ENCODE results near the gene P2RX3. TPM values are rescaled to one million over a fixed set of nuclear protein-coding genes. Genes with fewer than 3 reads are reported as not detected.
"Not testable (repeated sequence)": the region's sequence is repeated elsewhere in the genome, so short reads cannot be mapped to it uniquely, and the experiment has no call there.

P2RX3 gene
- total RNA-seq (not detected), polyA plus RNA-seq (not detected)

DNA sequence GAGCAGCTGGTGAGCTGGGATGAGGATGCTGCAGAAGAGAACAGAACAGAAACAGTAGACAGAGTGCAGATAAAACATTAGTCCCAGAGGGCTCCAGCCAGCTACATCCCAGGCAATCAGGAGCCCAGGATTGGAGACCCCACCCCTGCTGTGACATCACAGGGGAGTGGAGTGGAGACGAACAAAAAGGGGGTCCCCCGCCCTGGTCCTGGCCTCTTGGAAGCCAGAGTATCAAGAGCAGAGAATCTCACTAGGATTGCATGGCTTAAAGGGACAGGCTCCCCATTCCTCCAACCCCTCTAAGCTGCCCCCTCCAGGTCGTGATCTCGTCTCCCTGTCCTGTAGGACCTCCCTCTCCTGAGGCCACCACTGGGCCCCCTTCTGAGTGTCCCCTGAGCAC lies at the start of gene P2RX3:
P2RX3 (plus strand) TSS at position 211 of the 400 bp plus-strand sequence. CDS start 199 bp downstream, outside the sequence.
- Mint-ChIP-seq H3K4me1 (peaks cover 21 to 29% (median 25%) of the 10 kb centered on the region in 4 donors), H3K4me3 (peak within 1 kb of the TSS in 2 of 8 donors; percentile 55 to 57), H3K27me3 (no peaks in the 10 kb centered on the region), H3K36me3 (peaks cover 3 to 22% of the 10 kb centered on the region in 2 donors), H3K9me3 (peaks cover 0 to 2% (median 0%) of the 10 kb centered on the region in 8 donors), H3K27ac (peak within 1 kb of the TSS in 3 of 7 donors; percentile 56 to 89 (median 63))
- ChIA-PET POLR2A (ENCODE audit: partially characterized antibody) (interaction anchor here (1.3 to 6.6 kb wide), 2 partner anchors 13 to 193 kb away, joined by 3 to 128 read pairs; partner anchors contain the start of genes TIMM10 and TNKS1BP1), CTCF (ENCODE audit: partially characterized antibody) (interaction anchor here (1.0 to 4.0 kb wide), 6 partner anchors 10 to 155 kb away, joined by 3 to 33 read pairs (median 5); partner anchors contain the start of gene TNKS1BP1)
- Histone ChIP-seq H3K4me3 (ENCODE audit: low read length in 2 of 2) (no peak within 1 kb of the TSS), H3K9me3 (ENCODE audit: control insufficient read depth in 1 of 2, low read length in 2 of 2) (no peaks in the 10 kb centered on the region), H3K4me1 (ENCODE audit: insufficient read depth, low read length) (peaks cover 25% of the 10 kb centered on the region), H3K36me3 (ENCODE audit: insufficient read depth, low read length) (peaks cover 6% of the 10 kb centered on the region), H3K27ac (ENCODE audit: low read depth, low read length) (no peak within 1 kb of the TSS), H3K27me3 (ENCODE audit: insufficient read depth, low read length) (no peaks in the 10 kb centered on the region)
- DNase-seq, result no peak
- intact Hi-C loops (cut with micrococcal nuclease), result no loop called here

DNA sequence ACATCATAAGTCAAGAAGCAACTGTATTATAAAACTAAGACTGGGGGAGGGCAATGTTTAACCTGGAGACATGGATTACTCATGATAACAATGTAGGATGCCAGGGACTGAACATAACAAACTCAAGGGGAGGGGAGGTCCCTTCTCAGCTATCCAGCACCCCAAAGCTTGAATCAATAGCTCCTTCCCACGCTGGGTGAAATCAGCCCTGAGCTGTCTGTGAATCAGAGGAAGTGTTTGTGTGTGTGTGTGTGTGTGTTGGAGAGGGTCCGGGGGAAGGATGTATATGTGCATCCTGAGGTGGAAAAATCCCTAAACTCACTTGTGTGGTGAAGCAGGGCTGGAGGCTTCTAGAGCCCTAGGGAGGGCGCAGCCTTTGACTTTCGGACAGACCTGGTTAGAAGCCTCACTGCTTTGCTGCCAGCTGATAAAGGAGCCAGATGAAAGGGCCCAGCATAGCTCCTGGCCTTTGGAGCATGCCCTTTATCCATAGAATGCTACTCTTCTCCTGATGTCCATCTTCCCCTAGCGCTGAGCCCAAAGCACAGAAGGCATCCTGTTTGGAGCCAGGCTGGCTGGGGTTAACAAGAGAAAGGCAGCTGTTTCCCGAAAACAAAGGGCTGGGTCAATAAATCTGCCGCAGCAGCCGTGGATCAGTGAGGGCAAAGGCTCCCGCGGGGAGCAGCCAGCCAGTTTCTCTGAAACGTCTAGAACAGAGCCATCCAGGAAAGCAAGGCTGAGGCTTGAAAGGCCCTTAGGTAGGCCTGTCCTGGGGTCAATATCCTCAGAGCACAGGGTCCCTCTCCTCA lies 49.2 kb upstream of the P2RX3 start:
- Histone ChIP-seq H3K27me3 (ENCODE audit: insufficient read depth, low read length) (no peaks in the 10 kb centered on the region), H3K27ac (ENCODE audit: low read depth, low read length) (no peak overlapping the region), H3K9me3 (ENCODE audit: control insufficient read depth in 1 of 2, low read length in 2 of 2) (no peaks in the 10 kb centered on the region), H3K36me3 (ENCODE audit: insufficient read depth, low read length) (no peaks in the 10 kb centered on the region), H3K4me3 (ENCODE audit: low read length in 2 of 2) (no peak overlapping the region), H3K4me1 (ENCODE audit: insufficient read depth, low read length) (no peaks in the 10 kb centered on the region)
- Mint-ChIP-seq H3K27ac (no peak overlapping the region), H3K4me3 (no peak overlapping the region), H3K27me3 (peaks cover 3 to 10% of the 10 kb centered on the region in 2 donors), H3K36me3 (no peaks in the 10 kb centered on the region), H3K4me1 (no peaks in the 10 kb centered on the region), H3K9me3 (peaks cover 0 to 3% (median 0%) of the 10 kb centered on the region in 8 donors)
- DNase-seq, result no peak
- ChIA-PET POLR2A (ENCODE audit: partially characterized antibody) (no interaction called here), CTCF (ENCODE audit: partially characterized antibody) (no interaction called here)
- intact Hi-C loops (cut with micrococcal nuclease), result no loop called here

DNA sequence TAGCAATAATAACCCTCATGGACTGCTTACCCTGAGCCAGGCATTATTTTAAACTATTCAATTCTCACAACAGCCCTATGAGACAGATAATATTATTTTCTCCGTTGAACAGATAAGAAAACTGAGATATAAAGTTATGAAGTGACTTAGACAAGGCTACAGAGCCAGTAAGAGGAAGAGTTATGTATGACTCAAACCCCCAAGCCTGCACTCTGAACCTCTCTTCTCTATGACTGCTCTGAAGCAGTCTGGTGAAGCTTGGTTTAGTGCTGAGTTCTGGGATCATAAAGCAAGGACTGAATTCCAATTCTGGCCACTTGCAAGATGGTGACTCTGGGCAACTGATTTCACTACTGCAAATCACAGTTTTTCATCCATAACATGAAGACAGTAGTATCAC lies 47.9 kb upstream of the P2RX3 start:
- H3K27me3 ChIP-seq (ENCODE audit: insufficient read depth, low read length), result no peaks in the 10 kb centered on the region
- DNase-seq, result no peak
- no peaks in the 10 kb centered on the region for H3K36me3 ChIP-seq (ENCODE audit: insufficient read depth, low read length)
- Mint-ChIP-seq H3K36me3 (no peaks in the 10 kb centered on the region), H3K4me1 (no peaks in the 10 kb centered on the region), H3K4me3 (no peak overlapping the region), H3K27me3 (peaks cover 3 to 10% of the 10 kb centered on the region in 2 donors), H3K9me3 (peaks cover 0 to 1% (median 0%) of the 10 kb centered on the region in 8 donors), H3K27ac (no peak overlapping the region)
- no peaks in the 10 kb centered on the region for H3K4me1 ChIP-seq (ENCODE audit: insufficient read depth, low read length)
- H3K4me3 ChIP-seq (ENCODE audit: low read length in 2 of 2), result no peak overlapping the region
- H3K27ac ChIP-seq (ENCODE audit: low read depth, low read length), result no peak overlapping the region
- no peaks in the 10 kb centered on the region for H3K9me3 ChIP-seq (ENCODE audit: control insufficient read depth in 1 of 2, low read length in 2 of 2)
- intact Hi-C loops (cut with micrococcal nuclease), result no loop called here
- CTCF ChIA-PET (ENCODE audit: partially characterized antibody), result no interaction called here
- POLR2A ChIA-PET (ENCODE audit: partially characterized antibody), result no interaction called here

DNA sequence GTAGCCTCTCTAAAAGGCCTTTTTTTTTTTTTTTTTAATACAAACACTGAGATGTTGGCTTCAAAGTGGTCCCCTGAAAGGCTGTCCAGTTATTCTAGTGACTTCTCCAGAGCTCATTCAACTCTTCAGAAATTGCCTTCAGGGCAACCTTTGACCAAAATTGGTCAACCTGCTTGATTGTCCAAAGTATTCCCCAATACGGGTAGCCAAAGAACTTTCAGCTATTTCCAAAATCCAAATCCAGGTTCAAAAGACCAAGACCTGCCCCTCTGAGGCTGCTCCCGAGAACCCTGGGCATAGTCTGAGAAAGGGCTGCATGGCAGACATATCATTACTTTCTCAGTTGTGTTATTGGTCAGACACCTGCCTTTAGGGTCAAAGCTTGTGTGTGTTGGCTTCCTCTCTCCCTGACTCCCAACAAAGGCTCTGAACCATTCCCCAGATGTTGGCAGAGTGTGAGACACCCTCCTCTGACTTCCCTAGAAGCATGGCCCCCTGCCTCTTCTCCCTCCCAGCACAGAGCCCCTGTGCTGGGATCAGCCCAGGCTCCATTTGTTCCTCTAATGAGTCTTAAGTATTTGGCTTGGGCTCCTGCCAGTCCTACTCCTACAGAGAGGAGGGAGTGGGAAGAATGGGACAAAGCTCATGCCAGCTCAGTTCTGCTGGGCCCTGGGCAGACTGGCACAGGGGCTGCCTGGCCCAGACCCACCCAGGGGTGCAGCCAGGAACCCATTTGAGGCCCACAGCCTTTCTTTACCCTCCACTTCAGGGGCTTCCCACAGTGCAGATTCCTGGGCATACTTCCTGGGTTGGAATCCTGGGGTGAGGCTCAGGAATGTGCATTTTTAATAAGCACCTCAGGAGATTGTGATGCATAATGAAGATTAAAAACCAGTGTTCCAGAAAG lies 43.7 kb upstream of the P2RX3 start:
- CTCF ChIA-PET (ENCODE audit: partially characterized antibody), result no interaction called here
- DNase-seq, result no peak
- no peak overlapping the region for H3K27ac ChIP-seq (ENCODE audit: low read depth, low read length)
- intact Hi-C loops (cut with micrococcal nuclease), result no loop called here
- POLR2A ChIA-PET (ENCODE audit: partially characterized antibody), result no interaction called here
- Mint-ChIP-seq H3K27me3 (peaks cover 0 to 2% of the 10 kb centered on the region in 2 donors), H3K36me3 (peaks cover 12 to 21% of the 10 kb centered on the region in 2 donors), H3K4me1 (no peaks in the 10 kb centered on the region), H3K4me3 (no peak overlapping the region), H3K27ac (no peak overlapping the region), H3K9me3 (peaks cover 0 to 20% (median 8%) of the 10 kb centered on the region in 8 donors)
- H3K27me3 ChIP-seq (ENCODE audit: insufficient read depth, low read length), result no peaks in the 10 kb centered on the region
- no peak overlapping the region for H3K4me3 ChIP-seq (ENCODE audit: low read length in 2 of 2)
- peaks cover 1% of the 10 kb centered on the region for H3K36me3 ChIP-seq (ENCODE audit: insufficient read depth, low read length)
- H3K9me3 ChIP-seq (ENCODE audit: control insufficient read depth in 1 of 2, low read length in 2 of 2), result peaks cover 0 to 4% of the 10 kb centered on the region in 2 donors
- no peaks in the 10 kb centered on the region for H3K4me1 ChIP-seq (ENCODE audit: insufficient read depth, low read length)

DNA sequence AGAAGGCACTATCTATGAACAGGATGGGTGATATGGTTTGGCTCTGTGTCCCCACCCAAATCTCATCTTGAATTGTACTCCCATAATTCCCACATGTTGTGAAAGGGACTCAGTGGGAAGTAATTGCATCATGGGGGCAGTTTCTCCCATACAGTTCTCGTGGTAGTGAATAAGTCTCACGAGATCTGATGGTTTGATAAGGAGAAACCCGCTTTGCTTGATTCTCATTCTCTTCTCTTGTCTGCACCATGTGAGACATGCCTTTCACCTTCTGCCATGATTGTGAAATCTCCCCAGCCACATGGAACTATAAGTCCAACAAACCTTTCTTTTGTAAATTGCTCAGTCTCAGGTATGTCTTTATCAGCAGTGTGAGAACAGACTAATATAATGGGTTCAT lies 41.9 kb upstream of the P2RX3 start:
- Mint-ChIP-seq H3K9me3 (peaks cover 0 to 20% (median 9%) of the 10 kb centered on the region in 8 donors), H3K36me3 (peaks cover 27 to 38% of the 10 kb centered on the region in 2 donors)
- H3K9me3 ChIP-seq (ENCODE audit: control insufficient read depth in 1 of 2, low read length in 2 of 2); H3K36me3 ChIP-seq (ENCODE audit: insufficient read depth, low read length); H3K27me3 ChIP-seq (ENCODE audit: insufficient read depth, low read length); H3K4me1 Mint-ChIP-seq; H3K27me3 Mint-ChIP-seq; H3K27ac ChIP-seq (ENCODE audit: low read depth, low read length); H3K4me3 Mint-ChIP-seq; DNase-seq; H3K4me3 ChIP-seq (ENCODE audit: low read length in 2 of 2); H3K4me1 ChIP-seq (ENCODE audit: insufficient read depth, low read length); H3K27ac Mint-ChIP-seq; intact Hi-C loops (cut with micrococcal nuclease); POLR2A ChIA-PET (ENCODE audit: partially characterized antibody); CTCF ChIA-PET (ENCODE audit: partially characterized antibody): not testable (repeated sequence)

DNA sequence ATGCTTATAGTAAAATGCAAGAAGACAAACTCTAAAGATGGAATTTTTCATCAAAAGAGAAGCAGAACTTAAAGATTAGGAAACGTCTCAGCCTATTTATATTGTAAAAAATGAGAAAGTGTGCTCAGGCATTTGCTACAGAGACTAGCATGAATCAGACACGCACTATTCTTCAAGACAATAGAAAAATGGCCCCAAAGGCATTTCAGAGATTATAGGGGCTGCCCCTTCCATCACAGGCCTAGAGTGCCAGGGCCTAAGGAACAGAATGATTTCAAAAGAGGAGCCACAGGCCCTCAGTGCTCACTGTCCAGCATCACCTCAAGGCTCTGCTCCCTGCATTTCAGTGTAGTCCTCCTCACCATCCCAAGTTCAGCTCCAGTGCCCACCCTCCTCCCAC lies 40.9 kb upstream of the P2RX3 start:
- peaks cover 0 to 4% of the 10 kb centered on the region in 2 donors for H3K9me3 ChIP-seq (ENCODE audit: control insufficient read depth in 1 of 2, low read length in 2 of 2)
- intact Hi-C loops (cut with micrococcal nuclease), result no loop called here
- H3K36me3 ChIP-seq (ENCODE audit: insufficient read depth, low read length), result peaks cover 3% of the 10 kb centered on the region
- Mint-ChIP-seq H3K4me3 (no peak overlapping the region), H3K36me3 (peaks cover 36 to 48% of the 10 kb centered on the region in 2 donors), H3K27ac (no peak overlapping the region), H3K4me1 (no peaks in the 10 kb centered on the region), H3K27me3 (no peaks in the 10 kb centered on the region), H3K9me3 (peaks cover 0 to 20% (median 9%) of the 10 kb centered on the region in 8 donors)
- no peaks in the 10 kb centered on the region for H3K4me1 ChIP-seq (ENCODE audit: insufficient read depth, low read length)
- CTCF ChIA-PET (ENCODE audit: partially characterized antibody), result no interaction called here
- POLR2A ChIA-PET (ENCODE audit: partially characterized antibody), result no interaction called here
- no peak for DNase-seq
- no peaks in the 10 kb centered on the region for H3K27me3 ChIP-seq (ENCODE audit: insufficient read depth, low read length)
- H3K27ac ChIP-seq (ENCODE audit: low read depth, low read length), result no peak overlapping the region
- H3K4me3 ChIP-seq (ENCODE audit: low read length in 2 of 2), result no peak overlapping the region

DNA sequence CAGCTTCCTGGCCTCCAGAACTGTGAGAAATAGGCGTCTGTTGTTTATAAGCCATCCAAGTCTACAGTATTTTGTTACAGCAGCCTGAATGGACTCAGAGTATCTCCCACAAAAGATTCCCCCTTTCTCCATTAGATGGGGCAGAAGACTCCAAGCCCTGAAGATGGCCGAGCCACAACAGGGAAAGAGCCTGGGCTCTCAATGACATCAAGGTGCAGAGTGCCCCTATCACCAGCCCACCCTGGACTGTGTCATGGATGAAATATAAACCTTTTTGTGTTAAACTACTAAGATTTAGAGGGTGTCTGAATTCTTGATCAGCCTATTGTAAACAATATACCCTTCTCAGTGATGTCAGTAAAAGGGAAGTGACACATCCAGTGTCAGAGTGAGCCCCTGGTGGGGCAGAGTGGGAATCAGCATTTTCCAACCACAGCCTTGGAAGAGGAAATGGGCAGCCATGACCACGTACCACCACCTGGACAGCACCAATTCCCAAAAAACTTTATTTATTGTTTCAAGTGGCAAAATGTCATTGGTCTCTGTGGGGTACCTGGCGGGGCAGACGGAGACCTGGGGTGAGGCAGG lies 38.9 kb upstream of the P2RX3 start:
- no peak overlapping the region for H3K4me3 Mint-ChIP-seq
- POLR2A ChIA-PET (ENCODE audit: partially characterized antibody), result no interaction called here
- DNase-seq, result no peak
- intact Hi-C loops (cut with micrococcal nuclease), result no loop called here
- peaks cover 0 to 4% of the 10 kb centered on the region in 2 donors for H3K9me3 ChIP-seq (ENCODE audit: control insufficient read depth in 1 of 2, low read length in 2 of 2)
- peaks cover 42 to 57% of the 10 kb centered on the region in 2 donors for H3K36me3 Mint-ChIP-seq
- CTCF ChIA-PET (ENCODE audit: partially characterized antibody), result no interaction called here
- no peak overlapping the region for H3K27ac ChIP-seq (ENCODE audit: low read depth, low read length)
- H3K4me3 ChIP-seq (ENCODE audit: low read length in 2 of 2), result no peak overlapping the region
- no peaks in the 10 kb centered on the region for H3K27me3 ChIP-seq (ENCODE audit: insufficient read depth, low read length)
- no peak overlapping the region for H3K27ac Mint-ChIP-seq
- peaks cover 0 to 2% (median 0%) of the 10 kb centered on the region in 4 donors for H3K4me1 Mint-ChIP-seq
- no peaks in the 10 kb centered on the region for H3K27me3 Mint-ChIP-seq
- peaks cover 3% of the 10 kb centered on the region for H3K36me3 ChIP-seq (ENCODE audit: insufficient read depth, low read length)
- H3K9me3 Mint-ChIP-seq, result peaks cover 0 to 20% (median 9%) of the 10 kb centered on the region in 8 donors
- H3K4me1 ChIP-seq (ENCODE audit: insufficient read depth, low read length), result no peaks in the 10 kb centered on the region

Data from CD4-positive, alpha-beta memory T cell (primary cell).